Body of pancreas (tissue), 4 donors: ENCODE data around the gene ZFP92.

Experiments used
- POLR2A ChIP-seq, 3 donors: fragments of 450-650 bp; IDR thresholded peaks; one replicate each; pipeline ENCODE4 v1.6.1; 2016; ENCODE audit warnings: antibody characterized with exemption in 3 of 3, mild to moderate bottlenecking in 2 of 3
- TF ChIP-seq, protein P1 (sequence below), 7 experiments: fragments of 450-650 bp in 4 of 7; fragments of 200-600 bp in 3 of 7; sonication (generic) in 3 of 7; IDR thresholded peaks; one replicate each; pipeline ENCODE4 v1.5.1; 2016 to 2019; ENCODE audit warnings: antibody characterized with exemption in 7 of 7

DNA sequence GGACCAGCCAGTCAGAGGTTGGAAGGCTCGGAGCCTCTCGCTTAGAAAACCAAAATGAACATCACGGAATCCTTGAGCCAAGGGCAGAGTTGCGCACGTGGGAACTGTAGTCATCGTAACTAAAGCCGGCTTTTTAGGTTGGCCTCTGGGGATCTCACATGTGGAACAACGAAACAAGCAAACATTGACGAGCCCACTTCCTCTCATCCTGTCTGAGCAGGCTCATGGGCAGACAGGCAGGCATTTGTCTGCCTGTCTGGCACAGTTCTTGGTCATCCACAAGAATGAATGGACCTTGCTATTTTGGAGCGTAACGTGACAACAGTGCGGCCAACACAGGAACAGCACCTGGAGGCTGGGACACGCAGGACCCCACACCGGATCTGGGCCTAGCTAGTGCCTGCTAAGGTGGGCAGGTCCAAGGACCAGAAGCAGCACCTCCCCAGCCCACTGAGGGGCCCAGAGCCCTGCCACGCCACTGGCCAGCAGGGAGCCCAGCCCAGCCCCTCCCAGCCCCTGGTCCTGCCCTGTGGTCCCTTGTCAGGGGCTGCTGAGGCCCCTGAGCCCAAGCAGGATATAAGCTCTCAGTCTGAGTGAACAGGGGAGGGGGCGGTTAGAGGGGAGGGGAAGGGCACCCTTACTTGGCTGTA, 43.8 kb downstream of the ZFP92 start:
- TF ChIP-seq, protein P1, sequence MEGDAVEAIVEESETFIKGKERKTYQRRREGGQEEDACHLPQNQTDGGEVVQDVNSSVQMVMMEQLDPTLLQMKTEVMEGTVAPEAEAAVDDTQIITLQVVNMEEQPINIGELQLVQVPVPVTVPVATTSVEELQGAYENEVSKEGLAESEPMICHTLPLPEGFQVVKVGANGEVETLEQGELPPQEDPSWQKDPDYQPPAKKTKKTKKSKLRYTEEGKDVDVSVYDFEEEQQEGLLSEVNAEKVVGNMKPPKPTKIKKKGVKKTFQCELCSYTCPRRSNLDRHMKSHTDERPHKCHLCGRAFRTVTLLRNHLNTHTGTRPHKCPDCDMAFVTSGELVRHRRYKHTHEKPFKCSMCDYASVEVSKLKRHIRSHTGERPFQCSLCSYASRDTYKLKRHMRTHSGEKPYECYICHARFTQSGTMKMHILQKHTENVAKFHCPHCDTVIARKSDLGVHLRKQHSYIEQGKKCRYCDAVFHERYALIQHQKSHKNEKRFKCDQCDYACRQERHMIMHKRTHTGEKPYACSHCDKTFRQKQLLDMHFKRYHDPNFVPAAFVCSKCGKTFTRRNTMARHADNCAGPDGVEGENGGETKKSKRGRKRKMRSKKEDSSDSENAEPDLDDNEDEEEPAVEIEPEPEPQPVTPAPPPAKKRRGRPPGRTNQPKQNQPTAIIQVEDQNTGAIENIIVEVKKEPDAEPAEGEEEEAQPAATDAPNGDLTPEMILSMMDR (IDR thresholded peaks at IDR 0.05) = no peak
- TF ChIP-seq POLR2A (IDR thresholded peaks at IDR 0.05) = no peak
